Esophagus muscularis mucosa (tissue), 4 donors: ENCODE results near the gene ELOVL6. TPM values are rescaled to one million over a fixed set of nuclear protein-coding genes. Genes with fewer than 3 reads are reported as not detected.

Experiments used
- DNase-seq: peaks from one replicate; pipeline ENCODE4 v3.0.0-alpha.2; 2017; ENCODE audit errors: extremely low spot score
- H3K27ac ChIP-seq, 4 donors: fragments of 200-600 bp; sonication (generic); replicated peaks in 1 of 4; 1 replicate in 3 of 4; 2 replicates in 1 of 4; pipeline ENCODE4 v1.5.1; 2016 to 2019; ENCODE audit warnings: mild to moderate bottlenecking in 1 of 4
- H3K27me3 ChIP-seq, 4 donors: fragments of 200-600 bp; sonication (generic); one replicate each; pipeline versions ENCODE4 v1.5.1 to v1.6.0; 2016 to 2019
- H3K36me3 ChIP-seq, 4 donors: fragments of 200-600 bp; sonication (generic); one replicate each; pipeline ENCODE4 v1.5.1; 2016 to 2019
- H3K4me1 ChIP-seq, 4 donors: fragments of 200-600 bp; sonication (generic); one replicate each; pipeline ENCODE4 v1.5.1; 2016 to 2019
- H3K4me3 ChIP-seq, 4 donors: fragments of 200-600 bp; sonication (generic); 1 replicate in 2 of 4; 2 replicates in 2 of 4; pipeline ENCODE4 v1.5.1; 2016 to 2019; ENCODE audit warnings: mild to moderate bottlenecking in 4 of 4, moderate library complexity in 1 of 4
- H3K9me3 ChIP-seq, 4 donors: fragments of 200-600 bp; sonication (generic); 1 replicate in 3 of 4; 2 replicates in 1 of 4; pipeline ENCODE4 v1.5.1; 2016 to 2019
- CTCF ChIP-seq, 3 experiments: fragments of 200-600 bp in 2 of 3; fragments of 450-650 bp in 1 of 3; sonication (generic) in 2 of 3; IDR thresholded peaks; one replicate each; pipeline ENCODE4 v1.5.1; 2017 to 2019; ENCODE audit warnings: antibody characterized with exemption in 3 of 3, mild to moderate bottlenecking in 2 of 3, moderate library complexity in 1 of 3
- EP300 ChIP-seq: sonication (generic); formaldehyde crosslinking; IDR thresholded peaks from one replicate; pipeline ENCODE4 v1.6.1; 2017; ENCODE audit warnings: antibody characterized with exemption
- POLR2A ChIP-seq: fragments of 450-650 bp; IDR thresholded peaks from one replicate; pipeline ENCODE4 v1.6.1; 2017; ENCODE audit warnings: antibody characterized with exemption, moderate library complexity, mild to moderate bottlenecking, low read depth
- POLR2AphosphoS5 ChIP-seq, 2 donors: sonication (generic); formaldehyde crosslinking; IDR thresholded peaks; one replicate each; pipeline ENCODE4 v1.6.1; 2017; ENCODE audit warnings: antibody characterized with exemption in 2 of 2
- WGBS: methylation state at CpG from one replicate; pipeline ENCODE4 v1.1.5; 2018; 5-methylcytosine and 5-hydroxymethylcytosine counted together
- intact Hi-C: fragments of 100-400 bp; cut with DNase I; formaldehyde crosslinking; loops from one replicate; pipeline ENCODE4 v1.15.1; 2023
- total RNA-seq, 4 donors: library from RNA; depleted of rRNA; stranded (reverse); fragments of >200 nt; gene quantifications; one replicate each; pipeline versions ENCODE4 v1.1.0 to v1.2.1, GENCODE V29; 2016

ELOVL6 gene
- total RNA-seq, 4 donors from 2014 or later = 1.7 to 3.1 (median 2.3) TPM

DNA sequence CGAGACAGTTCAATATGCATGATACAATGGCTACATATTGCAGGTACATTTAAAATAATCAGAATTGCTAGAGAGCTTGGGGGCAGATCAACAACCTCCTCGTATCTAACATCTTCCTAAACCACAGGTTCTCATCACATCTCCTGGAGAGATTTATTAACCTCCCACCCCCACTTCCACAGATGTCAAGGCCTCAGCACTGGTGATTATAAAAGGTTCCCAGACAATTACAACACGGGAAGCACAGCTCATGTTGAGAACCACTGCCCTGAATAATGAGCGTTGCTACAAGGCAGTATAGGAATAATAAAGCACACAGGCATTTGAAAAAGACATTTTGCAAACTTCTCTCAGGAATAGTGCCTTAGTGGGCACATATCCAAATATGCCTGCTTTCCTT, 42.8 kb downstream of the ELOVL6 start:
- DNase-seq = no peak
- no peak overlapping the region for H3K4me3 ChIP-seq
- H3K27me3 ChIP-seq = no peaks in the 10 kb centered on the region
- intact Hi-C loops = no loop called here
- no peak for TF ChIP-seq POLR2AphosphoS5 (IDR thresholded peaks at IDR 0.05)
- no peak for TF ChIP-seq POLR2A
- TF ChIP-seq EP300 = no peak
- TF ChIP-seq CTCF (IDR thresholded peaks at IDR 0.05) = no peak
- no peaks in the 10 kb centered on the region for H3K9me3 ChIP-seq
- no peaks in the 10 kb centered on the region for H3K36me3 ChIP-seq
- H3K4me1 ChIP-seq = no peaks in the 10 kb centered on the region
- WGBS = 63% methylated on average over 4 of the region's 4 CpGs
- no peak overlapping the region for H3K27ac ChIP-seq

GRCh38 chr4:110154582-110154981, 43.8 kb downstream of the ELOVL6 start:
- Histone ChIP-seq H3K9me3 (no peaks in the 10 kb centered on the region), H3K36me3 (no peaks in the 10 kb centered on the region), H3K4me1 (no peaks in the 10 kb centered on the region), H3K27me3 (no peaks in the 10 kb centered on the region), H3K27ac (no peak overlapping the region), H3K4me3 (no peak overlapping the region)
- DNase-seq = no peak
- TF ChIP-seq POLR2A (no peak), POLR2AphosphoS5 (IDR thresholded peaks at IDR 0.05) (no peak), EP300 (no peak), CTCF (IDR thresholded peaks at IDR 0.05) (no peak)
- 81% methylated on average over 1 of the region's 1 CpG for WGBS
- intact Hi-C loops = no loop called here

DNA sequence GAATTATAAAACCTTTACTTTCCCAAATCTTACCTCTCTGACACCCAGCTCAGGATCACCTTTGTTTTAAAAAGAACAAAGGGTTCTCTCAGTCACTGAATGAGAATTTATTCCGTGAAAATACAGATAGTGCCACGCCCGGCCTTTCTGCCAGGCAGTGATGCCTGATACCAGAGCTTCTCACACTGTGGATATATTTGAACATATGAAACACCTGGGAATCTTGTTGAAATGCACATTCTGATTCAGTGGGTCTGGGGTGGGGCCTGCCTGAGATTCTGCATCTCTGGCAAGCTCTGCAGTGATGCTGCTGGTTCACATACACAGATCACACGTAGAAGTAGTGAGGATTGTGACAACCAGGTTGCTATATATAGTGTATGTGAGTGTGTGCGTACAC, 46.0 kb downstream of the ELOVL6 start:
- no peak for TF ChIP-seq POLR2AphosphoS5 (IDR thresholded peaks at IDR 0.05)
- no peak for TF ChIP-seq POLR2A
- TF ChIP-seq EP300 = no peak
- TF ChIP-seq CTCF (IDR thresholded peaks at IDR 0.05) = no peak
- no peak for DNase-seq
- no peaks in the 10 kb centered on the region for H3K4me1 ChIP-seq
- no peaks in the 10 kb centered on the region for H3K27me3 ChIP-seq
- intact Hi-C loops = no loop called here
- WGBS = 93% methylated on average over 5 of the region's 5 CpGs
- H3K27ac ChIP-seq = no peak overlapping the region
- no peaks in the 10 kb centered on the region for H3K36me3 ChIP-seq
- H3K9me3 ChIP-seq = no peaks in the 10 kb centered on the region
- H3K4me3 ChIP-seq = no peak overlapping the region

- no peaks in the 10 kb centered on the region for H3K36me3 ChIP-seq
- no peaks in the 10 kb centered on the region for H3K27me3 ChIP-seq
- WGBS = 90% methylated on average over 7 of the region's 7 CpGs
- intact Hi-C loops = no loop called here
- no peaks in the 10 kb centered on the region for H3K9me3 ChIP-seq
- no peak for DNase-seq
- H3K4me1 ChIP-seq = no peaks in the 10 kb centered on the region
- no peak overlapping the region for H3K27ac ChIP-seq
- TF ChIP-seq POLR2AphosphoS5 (IDR thresholded peaks at IDR 0.05) (no peak), POLR2A (no peak), EP300 (no peak), CTCF (IDR thresholded peaks at IDR 0.05) (no peak)
- H3K4me3 ChIP-seq = no peak overlapping the region
Measured at GRCh38 chr4:110149089-110149488, 49.3 kb downstream of the ELOVL6 start.

DNA sequence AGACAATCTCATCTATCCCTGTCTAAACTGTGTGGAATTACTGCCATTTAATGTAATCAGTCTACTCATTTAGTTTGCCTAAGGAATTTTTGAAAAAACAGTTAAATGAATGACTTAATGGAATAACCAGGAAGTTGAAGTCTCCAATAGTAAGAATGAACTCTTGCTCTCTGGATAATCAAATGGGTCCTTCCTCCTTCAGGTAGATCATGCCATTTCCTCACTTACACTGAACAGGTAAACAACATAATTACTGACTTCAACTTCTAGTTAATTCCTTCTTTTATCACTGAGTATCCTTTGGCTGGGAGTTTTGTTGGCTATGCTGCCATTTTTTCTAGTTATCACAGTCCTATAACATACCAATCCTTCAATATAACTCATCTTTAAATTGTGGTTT, 56.0 kb downstream of the ELOVL6 start:
- no peaks in the 10 kb centered on the region for H3K27me3 ChIP-seq
- intact Hi-C loops = no loop called here
- DNase-seq = no peak
- TF ChIP-seq POLR2A = no peak
- TF ChIP-seq EP300 = no peak
- H3K4me3 ChIP-seq = no peak overlapping the region
- no peaks in the 10 kb centered on the region for H3K9me3 ChIP-seq
- H3K4me1 ChIP-seq = no peaks in the 10 kb centered on the region
- H3K27ac ChIP-seq = no peak overlapping the region
- no peaks in the 10 kb centered on the region for H3K36me3 ChIP-seq
